B cell (primary cell): ENCODE data around the gene ZDHHC11.
"Not testable (repeated sequence)": the region's sequence is repeated elsewhere in the genome, so short reads cannot be mapped to it uniquely, and the experiment has no call there.

ENCODE experiments used
- EZH2 ChIP-seq: IDR thresholded peaks from 2 replicates; pipeline ENCODE4 v1.6.1; 2012; ENCODE audit warnings: borderline replicate concordance, low read depth, mild to moderate bottlenecking, moderate library complexity, low read length; ENCODE audit not compliant: insufficient read depth, poor library complexity, severe bottlenecking
- TF ChIP-seq, protein P1 (sequence below): fragments of 200-600 bp; IDR thresholded peaks from one replicate; pipeline ENCODE4 v1.8.0; 2022; ENCODE audit warnings: antibody characterized with exemption, mild to moderate bottlenecking

DNA sequence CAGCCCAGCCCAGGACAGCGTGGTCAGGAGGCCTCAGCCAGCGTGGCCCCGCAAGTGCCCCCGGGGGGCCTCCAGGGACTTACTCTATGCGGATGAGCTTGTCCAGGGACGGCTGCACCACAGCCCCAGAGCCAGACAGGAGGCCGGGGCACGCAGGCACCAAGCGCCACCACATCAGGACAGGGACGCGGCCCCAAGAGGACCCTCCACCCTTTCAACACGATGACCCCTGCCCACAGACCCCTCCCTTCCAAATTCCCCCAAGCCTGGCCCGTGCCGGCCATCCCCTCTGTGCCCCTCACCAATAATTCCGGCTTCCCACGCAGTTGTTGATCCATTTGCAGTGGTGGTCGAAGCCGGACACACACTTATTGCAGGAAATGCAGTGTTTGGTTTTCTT lies 3.6 kb downstream of the ZDHHC11 start:
- TF ChIP-seq, protein P1, sequence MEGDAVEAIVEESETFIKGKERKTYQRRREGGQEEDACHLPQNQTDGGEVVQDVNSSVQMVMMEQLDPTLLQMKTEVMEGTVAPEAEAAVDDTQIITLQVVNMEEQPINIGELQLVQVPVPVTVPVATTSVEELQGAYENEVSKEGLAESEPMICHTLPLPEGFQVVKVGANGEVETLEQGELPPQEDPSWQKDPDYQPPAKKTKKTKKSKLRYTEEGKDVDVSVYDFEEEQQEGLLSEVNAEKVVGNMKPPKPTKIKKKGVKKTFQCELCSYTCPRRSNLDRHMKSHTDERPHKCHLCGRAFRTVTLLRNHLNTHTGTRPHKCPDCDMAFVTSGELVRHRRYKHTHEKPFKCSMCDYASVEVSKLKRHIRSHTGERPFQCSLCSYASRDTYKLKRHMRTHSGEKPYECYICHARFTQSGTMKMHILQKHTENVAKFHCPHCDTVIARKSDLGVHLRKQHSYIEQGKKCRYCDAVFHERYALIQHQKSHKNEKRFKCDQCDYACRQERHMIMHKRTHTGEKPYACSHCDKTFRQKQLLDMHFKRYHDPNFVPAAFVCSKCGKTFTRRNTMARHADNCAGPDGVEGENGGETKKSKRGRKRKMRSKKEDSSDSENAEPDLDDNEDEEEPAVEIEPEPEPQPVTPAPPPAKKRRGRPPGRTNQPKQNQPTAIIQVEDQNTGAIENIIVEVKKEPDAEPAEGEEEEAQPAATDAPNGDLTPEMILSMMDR: not testable (repeated sequence)
- TF ChIP-seq EZH2: not testable (repeated sequence)
